ENCODE measurements around the gene MDGA2.

MDGA2 gene

DNA sequence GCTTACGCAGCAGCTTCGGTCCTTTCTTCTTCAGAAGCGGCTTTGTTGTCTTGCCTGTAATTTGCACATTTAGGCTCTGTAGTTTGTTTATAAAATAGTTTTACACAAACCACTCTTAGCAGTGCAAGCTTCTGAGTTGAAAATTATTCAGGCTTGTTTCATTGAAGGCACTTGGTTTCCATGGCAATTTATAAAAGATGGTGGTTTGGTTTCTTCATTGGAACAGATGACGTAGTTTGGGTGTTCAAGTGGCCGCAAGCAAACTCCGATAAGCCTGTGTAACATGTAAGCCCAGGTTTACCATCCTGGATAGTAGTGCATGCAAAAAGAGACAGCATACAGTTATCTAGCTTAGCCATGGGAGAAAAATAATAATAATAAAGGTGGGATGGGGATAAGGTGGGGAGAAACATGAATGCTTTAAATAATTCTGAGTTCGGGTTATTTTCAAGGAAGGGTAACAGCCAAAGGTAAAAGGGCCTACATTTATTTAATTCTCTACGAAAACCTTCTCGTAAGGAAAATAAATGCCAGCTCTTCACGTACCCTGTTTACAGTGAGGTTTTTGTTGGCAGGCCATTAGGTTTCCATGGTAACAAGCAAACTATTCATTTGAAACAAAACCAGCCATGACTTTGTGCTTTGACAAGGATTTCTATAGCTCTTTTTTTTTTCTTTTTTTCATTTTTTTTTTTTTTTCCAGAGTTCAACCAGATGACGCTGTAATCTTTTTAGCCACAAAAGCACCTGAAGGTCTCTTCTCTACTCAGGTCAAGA, 834.3 kb downstream of the MDGA2 start:
- DNase-seq: no peak

- DNase-seq: no peak
Measured at GRCh38 chr14:46820291-46820690, 855.1 kb downstream of the MDGA2 start.

- no peak for DNase-seq
Measured at GRCh38 chr14:46819117-46819516, 856.3 kb downstream of the MDGA2 start.

GRCh38 chr14:46818147-46818546, 857.3 kb downstream of the MDGA2 start:
- no peak for DNase-seq

- no peak for DNase-seq
Measured at GRCh38 chr14:46793144-46793543, 882.3 kb downstream of the MDGA2 start.
